Kidney (tissue), 14 donors: Measurements from ENCODE around the gene CRP. TPM values are rescaled to one million over a fixed set of nuclear protein-coding genes. Genes with fewer than 3 reads are reported as not detected.

Experiments
- DNase-seq, 5 donors: peaks; one replicate each; pipeline ENCODE4 v3.0.0-alpha.2; 2013 to 2020
- FAIRE-seq: peaks from 2 replicates; lab custom pipeline; 2012; peaks lifted over from hg19 to GRCh38; lab: Jason Lieb, UNC
- H3K27ac ChIP-seq, 2 donors: one replicate each; pipeline ENCODE4 v1.7.0; 2013; ENCODE audit warnings: low read depth in 2 of 2, low read length in 2 of 2, inconsistent platforms in 1 of 2
- H3K27me3 ChIP-seq: one replicate; pipeline ENCODE4 v1.7.1; 2013; ENCODE audit warnings: low read length, inconsistent platforms; ENCODE audit not compliant: control insufficient read depth, insufficient read depth
- H3K36me3 ChIP-seq, 3 donors: one replicate each; pipeline versions ENCODE4 v1.7.0 to v1.7.1; 2013; ENCODE audit warnings: low read length in 3 of 3, control low read depth in 1 of 3, inconsistent platforms in 1 of 3; ENCODE audit not compliant: insufficient read depth in 3 of 3, control insufficient read depth in 2 of 3
- H3K4me1 ChIP-seq, 3 donors: one replicate each; pipeline versions ENCODE4 v1.7.0 to v1.7.1; 2013; ENCODE audit warnings: low read length in 3 of 3, inconsistent platforms in 1 of 3, low read depth in 1 of 3; ENCODE audit not compliant: control insufficient read depth in 2 of 3, insufficient read depth in 2 of 3
- H3K4me3 ChIP-seq, 3 donors: one replicate each; pipeline versions ENCODE4 v1.7.0 to v1.8.1; 2013; ENCODE audit warnings: low read length in 3 of 3, control low read depth in 1 of 3, inconsistent platforms in 1 of 3
- H3K9ac ChIP-seq, 3 donors: one replicate each; pipeline versions ENCODE4 v1.7.0 to v1.7.1; 2013; ENCODE audit warnings: low read length in 3 of 3, control low read depth in 1 of 3, inconsistent platforms in 1 of 3
- H3K9me3 ChIP-seq, 3 donors: one replicate each; pipeline versions ENCODE4 v1.7.0 to v1.7.1; 2013; ENCODE audit warnings: low read length in 3 of 3, control low read depth in 1 of 3, inconsistent platforms in 1 of 3; ENCODE audit not compliant: control insufficient read depth in 2 of 3, insufficient read depth in 1 of 3
- intact Hi-C: fragments of 100-400 bp; cut with DNase I; formaldehyde crosslinking; loops from one replicate; pipeline ENCODE4 v1.11.1; 2022
- polyA plus RNA-seq: library from polyadenylated mRNA; stranded (reverse); fragments of 350-450 nt; fragmentation: Illumina TruSeq; extraction: RNeasy Lipid Tissue Mini Kit (QIAGEN cat#74804); gene quantifications from one replicate; pipeline ENCODE4 v1.2.3, GENCODE V29; 2014; ENCODE audit warnings: low read depth, low replicate concordance; ENCODE audit not compliant: insufficient read depth
- total RNA-seq: library from RNA; stranded (reverse); fragmentation: NEBNext Ultra II Directional; extraction: Animal tissue kit (Norgen Biotek cat#: 25700); gene quantifications from one replicate; pipeline ENCODE4 v1.2.1, GENCODE V29; 2021
- TF ChIP-seq, protein P1 (sequence below): IDR thresholded peaks from 3 replicates; pipeline ENCODE4 v1.5.1; 2012; ENCODE audit warnings: mild to moderate bottlenecking, moderate library complexity, borderline replicate concordance; ENCODE audit not compliant: insufficient read depth; ENCODE audit errors: extremely low read depth
- donor health status: control.
- donor health status: control.
- donor health status: control.
- donor health status: control.
- donor health status: control.
- donor health status: DM: yes; HTN: yes; CAD: no.
- donor health status: Normal renal cell carcinoma (clear cell type).

CRP gene
- total and polyA plus RNA-seq, 2 donors from 2014 or later, result not detected

DNA sequence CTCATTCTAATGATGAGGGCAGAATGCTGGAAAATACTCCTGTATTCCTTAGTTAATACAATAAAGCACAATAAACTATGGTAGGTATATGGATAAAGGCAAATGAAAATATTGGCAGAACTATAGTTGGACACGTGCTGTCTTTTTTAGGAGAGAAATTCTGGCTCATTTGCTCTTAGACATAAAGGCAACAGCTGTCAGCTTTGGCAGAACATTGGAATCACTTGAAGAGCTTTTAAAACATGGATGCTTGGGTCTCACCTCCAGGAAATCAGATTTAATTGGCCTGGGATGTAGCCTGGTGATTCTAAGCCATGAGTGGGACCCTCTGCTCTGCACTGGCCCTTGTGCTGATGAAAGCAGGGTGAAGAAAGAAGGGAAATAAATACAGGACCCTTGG, 9.9 kb downstream of the CRP start:
- Histone ChIP-seq H3K27me3 (no peaks in the 10 kb centered on the region), H3K36me3 (no peaks in the 10 kb centered on the region), H3K4me1 (no peaks in the 10 kb centered on the region), H3K9me3 (no peaks in the 10 kb centered on the region), H3K4me3 (no peak overlapping the region), H3K27ac (no peak overlapping the region), H3K9ac (no peak overlapping the region)
- no peak for DNase-seq
- TF ChIP-seq, protein P1, sequence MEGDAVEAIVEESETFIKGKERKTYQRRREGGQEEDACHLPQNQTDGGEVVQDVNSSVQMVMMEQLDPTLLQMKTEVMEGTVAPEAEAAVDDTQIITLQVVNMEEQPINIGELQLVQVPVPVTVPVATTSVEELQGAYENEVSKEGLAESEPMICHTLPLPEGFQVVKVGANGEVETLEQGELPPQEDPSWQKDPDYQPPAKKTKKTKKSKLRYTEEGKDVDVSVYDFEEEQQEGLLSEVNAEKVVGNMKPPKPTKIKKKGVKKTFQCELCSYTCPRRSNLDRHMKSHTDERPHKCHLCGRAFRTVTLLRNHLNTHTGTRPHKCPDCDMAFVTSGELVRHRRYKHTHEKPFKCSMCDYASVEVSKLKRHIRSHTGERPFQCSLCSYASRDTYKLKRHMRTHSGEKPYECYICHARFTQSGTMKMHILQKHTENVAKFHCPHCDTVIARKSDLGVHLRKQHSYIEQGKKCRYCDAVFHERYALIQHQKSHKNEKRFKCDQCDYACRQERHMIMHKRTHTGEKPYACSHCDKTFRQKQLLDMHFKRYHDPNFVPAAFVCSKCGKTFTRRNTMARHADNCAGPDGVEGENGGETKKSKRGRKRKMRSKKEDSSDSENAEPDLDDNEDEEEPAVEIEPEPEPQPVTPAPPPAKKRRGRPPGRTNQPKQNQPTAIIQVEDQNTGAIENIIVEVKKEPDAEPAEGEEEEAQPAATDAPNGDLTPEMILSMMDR, result no peak
- intact Hi-C loops, result no loop called here
- FAIRE-seq, result no peak

DNA sequence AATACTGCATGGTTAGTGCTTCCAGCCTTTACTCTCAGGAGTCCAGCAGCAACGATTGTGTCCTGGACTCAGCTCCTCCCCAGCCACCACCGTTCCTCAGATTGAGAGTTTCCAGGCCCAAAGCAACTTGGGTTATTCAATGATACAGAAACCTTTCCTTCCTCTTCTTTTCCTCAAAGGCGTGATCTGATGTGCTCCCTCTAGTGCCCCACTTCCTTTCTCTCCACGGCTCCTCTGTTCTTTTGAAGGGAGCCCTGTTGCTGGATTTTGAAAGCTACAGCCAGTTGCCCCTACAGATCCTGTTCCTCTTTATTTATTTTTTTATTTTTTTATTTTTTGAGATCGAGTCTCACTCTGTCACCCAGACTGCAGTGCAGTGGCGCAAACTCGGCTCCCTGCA, 14.1 kb downstream of the CRP start:
- intact Hi-C loops, result no loop called here
- H3K9me3 ChIP-seq, result no peaks in the 10 kb centered on the region
- FAIRE-seq, result no peak

DNA sequence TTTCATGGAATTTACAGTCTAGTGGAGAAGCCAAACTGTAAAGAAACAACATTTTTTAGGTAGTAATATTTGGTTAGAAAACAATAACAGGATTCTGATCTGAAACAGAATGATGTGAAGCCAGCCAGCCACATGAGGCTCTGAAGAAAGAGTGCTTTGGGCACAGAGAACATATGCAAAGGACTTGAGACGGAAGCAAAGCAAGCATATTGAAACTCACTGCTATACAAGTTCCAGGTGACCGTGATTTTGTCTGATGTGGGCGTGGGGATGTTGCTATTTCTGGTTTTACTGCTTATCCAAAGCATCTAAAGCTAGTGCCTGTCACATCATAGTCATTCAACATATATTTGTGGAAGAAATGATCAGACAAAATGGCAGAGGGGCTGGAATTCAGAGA, 14.7 kb downstream of the CRP start:
- Histone ChIP-seq H3K9ac (no peak overlapping the region), H3K4me3 (no peak overlapping the region), H3K36me3 (no peaks in the 10 kb centered on the region), H3K9me3 (no peaks in the 10 kb centered on the region), H3K4me1 (no peaks in the 10 kb centered on the region), H3K27me3 (no peaks in the 10 kb centered on the region), H3K27ac (no peak overlapping the region)
- FAIRE-seq, result no peak
- intact Hi-C loops, result no loop called here
- TF ChIP-seq, protein P1, result no peak
- DNase-seq, result no peak

More for the DNA sequence above, 14.1 kb downstream of the CRP start:
- no peaks in the 10 kb centered on the region for H3K36me3 ChIP-seq
- H3K9ac ChIP-seq, result no peak overlapping the region
- TF ChIP-seq, protein P1, result no peak
- H3K4me3 ChIP-seq, result no peak overlapping the region
- no peaks in the 10 kb centered on the region for H3K27me3 ChIP-seq
- no peak for DNase-seq
- no peak overlapping the region for H3K27ac ChIP-seq
- no peaks in the 10 kb centered on the region for H3K4me1 ChIP-seq

DNA sequence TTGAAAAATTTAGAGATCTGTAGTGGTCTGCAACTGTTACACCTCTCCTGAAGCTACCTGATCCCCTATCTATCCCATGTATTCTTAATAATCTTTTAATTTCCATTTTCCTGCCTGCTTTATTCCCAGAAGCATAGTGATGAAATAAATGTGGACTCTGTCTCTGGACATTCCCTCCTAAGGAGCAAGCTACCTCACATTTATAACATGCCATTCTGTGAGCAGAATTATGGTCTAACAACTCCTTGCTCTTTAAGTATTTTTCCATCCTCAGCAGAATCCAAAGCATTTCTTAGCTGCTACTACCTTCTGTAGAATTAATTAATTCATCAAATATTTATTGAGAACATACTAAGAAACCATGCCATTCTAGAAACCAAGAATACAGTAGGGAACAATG, 15.1 kb downstream of the CRP start:
- Histone ChIP-seq H3K27ac (no peak overlapping the region), H3K4me1 (no peaks in the 10 kb centered on the region), H3K9ac (no peak overlapping the region), H3K36me3 (no peaks in the 10 kb centered on the region), H3K9me3 (no peaks in the 10 kb centered on the region), H3K27me3 (no peaks in the 10 kb centered on the region), H3K4me3 (no peak overlapping the region)
- TF ChIP-seq, protein P1, result no peak
- DNase-seq (no peak), FAIRE-seq (no peak)
- intact Hi-C loops, result no loop called here
